ENCODE measurements around the gene LETM1. TPM values are rescaled to one million over a fixed set of nuclear protein-coding genes. Genes with fewer than 3 reads are reported as not detected.

Gene LETM1
- total and polyA plus RNA-seq, 8 donors, result 5.3 to 255 (median 52.1) TPM

DNA sequence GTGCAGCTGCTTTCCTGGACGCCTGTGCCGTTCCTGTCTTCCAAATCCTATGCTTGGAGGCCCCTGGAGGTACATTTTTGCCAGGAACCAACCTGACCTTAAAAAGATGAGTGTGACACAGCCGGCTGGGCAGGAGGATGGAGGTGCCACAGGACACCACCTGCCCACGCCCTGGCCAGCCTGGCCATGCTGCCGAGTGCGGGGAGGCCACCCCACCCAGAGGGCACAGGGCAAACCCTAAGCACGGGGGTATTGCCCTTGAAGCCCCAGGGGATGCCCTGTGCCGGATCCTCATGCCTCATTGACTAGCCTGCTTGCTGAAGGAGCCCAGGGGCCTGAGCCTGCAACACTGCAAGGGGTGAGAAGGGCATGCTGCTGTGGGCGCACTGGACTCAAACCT lies 42.7 kb downstream of the LETM1 start:
- DNase-seq, result no peak
- TF ChIP-seq EP300 (IDR thresholded peaks at IDR 0.05), result no peak
- TF ChIP-seq, protein P1, sequence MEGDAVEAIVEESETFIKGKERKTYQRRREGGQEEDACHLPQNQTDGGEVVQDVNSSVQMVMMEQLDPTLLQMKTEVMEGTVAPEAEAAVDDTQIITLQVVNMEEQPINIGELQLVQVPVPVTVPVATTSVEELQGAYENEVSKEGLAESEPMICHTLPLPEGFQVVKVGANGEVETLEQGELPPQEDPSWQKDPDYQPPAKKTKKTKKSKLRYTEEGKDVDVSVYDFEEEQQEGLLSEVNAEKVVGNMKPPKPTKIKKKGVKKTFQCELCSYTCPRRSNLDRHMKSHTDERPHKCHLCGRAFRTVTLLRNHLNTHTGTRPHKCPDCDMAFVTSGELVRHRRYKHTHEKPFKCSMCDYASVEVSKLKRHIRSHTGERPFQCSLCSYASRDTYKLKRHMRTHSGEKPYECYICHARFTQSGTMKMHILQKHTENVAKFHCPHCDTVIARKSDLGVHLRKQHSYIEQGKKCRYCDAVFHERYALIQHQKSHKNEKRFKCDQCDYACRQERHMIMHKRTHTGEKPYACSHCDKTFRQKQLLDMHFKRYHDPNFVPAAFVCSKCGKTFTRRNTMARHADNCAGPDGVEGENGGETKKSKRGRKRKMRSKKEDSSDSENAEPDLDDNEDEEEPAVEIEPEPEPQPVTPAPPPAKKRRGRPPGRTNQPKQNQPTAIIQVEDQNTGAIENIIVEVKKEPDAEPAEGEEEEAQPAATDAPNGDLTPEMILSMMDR (IDR thresholded peaks at IDR 0.05), result no peak
- no peak for TF ChIP-seq POLR2AphosphoS5 (IDR thresholded peaks at IDR 0.05)
- no peak for TF ChIP-seq POLR2A (IDR thresholded peaks at IDR 0.05)
- no peaks in the 10 kb centered on the region for H3K27me3 ChIP-seq
- intact Hi-C loops (cut with DNase I; ENCODE audit: low total_unique reads), result loop anchor here (5.0 to 10.0 kb wide), 2 partner anchors 66 to 92 kb away; no protein-coding TSS in a partner anchor
- whole genome bisulfite sequencing, 5 donors, result 67 to 78% (median 71%) methylated on average over 8 to 9 of the region's 9 CpGs
- no peak overlapping the region for H3K27ac ChIP-seq
- peaks cover 50 to 79% (median 69%) of the 10 kb centered on the region in 4 donors for H3K36me3 ChIP-seq
- no peaks in the 10 kb centered on the region for H3K9me3 ChIP-seq
- no peaks in the 10 kb centered on the region for H3K4me1 ChIP-seq
- no peak overlapping the region for H3K4me3 ChIP-seq

DNA sequence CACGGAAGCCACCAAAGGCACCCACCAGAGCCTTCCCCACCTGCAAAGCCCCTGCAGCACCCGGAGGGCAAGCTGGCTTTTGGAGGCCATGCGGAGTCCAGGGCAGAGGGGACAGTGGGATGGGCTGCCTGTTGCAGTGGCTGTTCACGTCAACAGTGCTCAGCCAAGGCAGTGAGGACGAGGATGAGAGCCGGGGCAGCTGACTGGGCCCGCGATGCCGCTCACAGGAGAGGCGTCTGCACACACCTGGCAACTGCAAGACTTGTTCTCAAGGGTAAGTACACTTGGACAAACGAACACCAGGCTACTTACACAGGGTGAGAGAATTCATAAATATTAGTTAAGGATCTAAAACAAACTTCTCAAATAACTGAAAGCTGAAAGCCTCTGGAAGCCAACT lies 43.2 kb downstream of the LETM1 start:
- Histone ChIP-seq H3K4me3 (no peak overlapping the region), H3K27me3 (no peaks in the 10 kb centered on the region), H3K4me1 (no peaks in the 10 kb centered on the region), H3K36me3 (peaks cover 45 to 74% (median 64%) of the 10 kb centered on the region in 4 donors), H3K27ac (no peak overlapping the region), H3K9me3 (no peaks in the 10 kb centered on the region)
- intact Hi-C loops (cut with DNase I; ENCODE audit: low total_unique reads), result loop anchor here (5.0 to 10.0 kb wide), 2 partner anchors 65 to 92 kb away; no protein-coding TSS in a partner anchor
- WGBS, 5 donors, result 53 to 71% (median 68%) methylated on average over 11 of the region's 11 CpGs
- no peak for DNase-seq
- TF ChIP-seq POLR2A (IDR thresholded peaks at IDR 0.05) (no peak), EP300 (IDR thresholded peaks at IDR 0.05) (no peak), POLR2AphosphoS5 (IDR thresholded peaks at IDR 0.05) (no peak)
- TF ChIP-seq, protein P1 (IDR thresholded peaks at IDR 0.05), result no peak

DNA sequence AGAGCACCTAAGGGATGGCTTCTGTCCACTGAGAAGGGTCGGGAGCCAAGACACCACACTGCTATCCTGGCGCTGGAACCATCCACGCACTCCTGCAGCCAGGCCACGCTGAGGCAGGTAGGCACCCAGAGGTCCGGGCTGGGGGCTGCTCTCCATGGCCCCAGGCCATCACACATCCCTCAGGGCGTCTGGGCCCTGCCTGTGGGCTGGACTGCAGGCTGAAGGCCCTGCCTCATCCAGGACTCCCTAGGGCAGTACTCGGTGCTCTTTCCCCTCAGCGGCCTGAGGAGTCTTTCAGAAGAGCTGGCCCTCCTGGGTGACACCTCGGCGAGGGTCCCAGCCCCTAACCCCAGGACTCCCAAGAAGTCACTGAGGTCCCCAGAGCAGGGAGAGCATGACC lies 45.2 kb downstream of the LETM1 start:
- 80 to 90% (median 89%) methylated on average over 1 to 10 of the region's 10 CpGs for WGBS, 5 donors
- no peak for DNase-seq

DNA sequence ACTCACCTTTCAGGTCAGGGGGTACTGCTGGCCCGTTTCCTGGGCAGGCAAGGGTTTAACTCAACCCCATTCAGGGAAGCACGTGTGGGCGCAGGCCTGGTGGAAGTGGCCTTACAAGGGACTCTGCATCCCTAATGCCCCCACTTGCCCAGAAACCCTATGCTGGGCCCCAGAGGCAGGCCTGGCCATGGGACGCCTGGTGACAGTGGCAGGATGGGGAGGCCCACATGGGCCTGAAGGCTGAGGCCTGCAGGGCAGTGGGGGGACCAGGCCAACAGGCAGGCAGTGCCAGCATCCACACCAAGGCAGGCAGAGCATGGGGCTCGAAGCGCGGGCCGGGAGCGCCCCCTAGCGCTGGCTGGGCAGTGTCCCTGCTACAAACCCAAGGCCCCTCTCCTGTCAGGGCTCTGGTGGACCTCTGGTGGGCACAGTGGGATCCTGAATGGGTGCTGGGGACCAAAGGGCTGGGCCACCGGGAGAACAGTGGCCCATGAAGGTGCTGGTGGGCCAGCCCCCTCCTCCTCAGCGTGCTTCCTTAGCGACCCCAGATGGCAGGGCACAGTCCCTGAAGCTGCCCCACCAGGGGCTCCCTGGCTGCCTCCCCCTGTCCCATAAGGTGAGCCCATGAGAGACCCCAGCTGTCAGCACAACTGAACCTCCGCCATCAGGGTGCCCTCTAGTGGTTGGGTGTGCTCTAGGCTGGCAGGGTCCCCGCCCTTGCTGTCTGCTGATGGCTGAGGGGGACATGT lies 46.0 kb downstream of the LETM1 start:
- H3K27me3 ChIP-seq, result no peaks in the 10 kb centered on the region
- intact Hi-C loops (cut with DNase I; ENCODE audit: low total_unique reads), result loop anchor here (5.0 to 10.0 kb wide), 2 partner anchors 63 to 95 kb away; no protein-coding TSS in a partner anchor
- DNase-seq, result peak; percentile 74 to 94
- H3K36me3 ChIP-seq, result peaks cover 19 to 48% (median 47%) of the 10 kb centered on the region in 4 donors
- WGBS, 5 donors, result 19 to 30% (median 21%) methylated on average over 7 to 15 of the region's 15 CpGs
- no peaks in the 10 kb centered on the region for H3K4me1 ChIP-seq
- no peak overlapping the region for H3K27ac ChIP-seq
- no peak for TF ChIP-seq POLR2A (IDR thresholded peaks at IDR 0.05)
- TF ChIP-seq, protein P1 (IDR thresholded peaks at IDR 0.05), result peak in 5 of 7 experiments; percentile 70 to 83 (median 81)
- H3K4me3 ChIP-seq, result no peak overlapping the region
- no peaks in the 10 kb centered on the region for H3K9me3 ChIP-seq

More for the DNA sequence above, 45.2 kb downstream of the LETM1 start:
- H3K36me3 ChIP-seq, result peaks cover 27 to 56% (median 55%) of the 10 kb centered on the region in 4 donors
- no peaks in the 10 kb centered on the region for H3K4me1 ChIP-seq
- TF ChIP-seq, protein P1 (IDR thresholded peaks at IDR 0.05), result no peak
- TF ChIP-seq EP300 (IDR thresholded peaks at IDR 0.05) (no peak), POLR2AphosphoS5 (IDR thresholded peaks at IDR 0.05) (no peak), POLR2A (IDR thresholded peaks at IDR 0.05) (no peak)
- intact Hi-C loops (cut with DNase I; ENCODE audit: low total_unique reads), result loop anchor here (5.0 to 10.0 kb wide), 2 partner anchors 63 to 94 kb away; no protein-coding TSS in a partner anchor
- H3K27ac ChIP-seq, result no peak overlapping the region
- H3K27me3 ChIP-seq, result no peaks in the 10 kb centered on the region
- H3K9me3 ChIP-seq, result no peaks in the 10 kb centered on the region
- H3K4me3 ChIP-seq, result no peak overlapping the region

All from stomach (tissue), 9 donors.